G401 (cell line): ENCODE data around the gene LHFPL6. TPM values are rescaled to one million over a fixed set of nuclear protein-coding genes. Genes with fewer than 3 reads are reported as not detected.
"Not testable (repeated sequence)": the region's sequence is repeated elsewhere in the genome, so short reads cannot be mapped to it uniquely, and the experiment has no call there.

Experiments used
- DNase-seq: peaks from one replicate; pipeline ENCODE4 v3.0.0-alpha.2; 2015; ENCODE audit warnings: low spot score
- in situ Hi-C: cut with HindIII; loops from 2 replicates; pipeline ENCODE4 v1.10.0; 2016; ENCODE audit warnings: low sequenced_read_pairs, mixed read lengths
- total RNA-seq: library from RNA; depleted of rRNA; stranded (reverse); fragments of >200 nt; shearing (Covaris generic); gene quantifications from 2 replicates; pipeline ENCODE4 v1.2.3, GENCODE V29; 2014

Gene LHFPL6
- total RNA-seq, 1 experiment from 2014 or later = not detected

DNA sequence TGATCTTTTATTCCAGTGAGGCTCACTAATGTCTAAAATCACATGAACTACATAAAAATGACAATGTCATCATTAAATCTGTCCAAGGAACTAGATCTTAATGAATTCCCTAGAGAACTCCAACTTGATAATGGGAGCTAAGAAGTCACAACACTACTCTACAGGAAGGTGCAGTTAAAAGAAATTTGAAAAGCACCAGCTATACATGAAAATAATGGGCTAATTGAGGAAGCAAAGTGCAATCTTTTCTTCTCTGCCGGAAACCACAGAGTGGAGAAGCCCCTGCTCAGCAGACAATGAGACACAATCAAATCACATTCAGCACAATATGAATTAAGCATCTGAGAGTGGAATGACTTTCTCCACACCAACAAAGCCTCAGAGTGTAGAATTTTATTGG lies 261.7 kb downstream of the LHFPL6 start:
- in situ Hi-C loops = no loop called here
- no peak for DNase-seq

DNA sequence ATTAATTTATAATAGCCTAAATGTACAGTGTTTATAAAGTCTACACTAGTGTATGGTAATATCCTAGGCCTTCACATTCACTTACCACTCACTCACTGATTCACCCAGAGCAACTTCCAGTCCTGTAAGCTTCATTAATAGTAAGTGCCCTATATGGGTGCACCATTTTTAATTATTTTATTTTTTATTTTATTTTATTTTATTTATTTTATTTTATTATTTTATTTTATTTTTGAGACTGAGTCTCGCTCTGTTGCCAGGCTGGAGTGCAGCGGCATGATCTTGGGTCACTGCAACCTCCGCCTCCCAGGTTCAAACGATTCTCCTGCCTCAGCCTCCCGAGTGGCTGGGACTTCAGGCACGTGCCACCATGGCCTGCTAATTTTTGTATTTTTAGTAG lies 264.9 kb downstream of the LHFPL6 start:
- in situ Hi-C loops, DNase-seq: not testable (repeated sequence)

DNA sequence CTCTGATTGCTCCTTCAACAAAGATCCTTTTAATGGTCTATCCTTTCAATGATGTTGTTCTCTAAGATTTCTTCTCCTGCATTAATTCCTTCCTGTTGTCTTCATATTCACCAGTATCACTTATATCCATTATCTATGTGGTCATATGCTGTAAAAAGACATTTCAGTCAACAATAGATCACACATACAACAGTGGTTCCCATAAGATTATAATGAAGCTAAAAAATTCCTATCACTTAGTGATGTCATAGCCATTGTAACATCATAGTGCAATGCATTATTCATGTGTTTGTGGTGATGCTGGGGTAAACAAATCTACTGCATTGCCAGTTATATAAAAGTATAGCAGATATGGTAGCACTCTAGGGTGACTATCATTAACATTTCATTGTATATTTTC lies 266.1 kb downstream of the LHFPL6 start:
- no peak for DNase-seq
- in situ Hi-C loops = no loop called here

DNA sequence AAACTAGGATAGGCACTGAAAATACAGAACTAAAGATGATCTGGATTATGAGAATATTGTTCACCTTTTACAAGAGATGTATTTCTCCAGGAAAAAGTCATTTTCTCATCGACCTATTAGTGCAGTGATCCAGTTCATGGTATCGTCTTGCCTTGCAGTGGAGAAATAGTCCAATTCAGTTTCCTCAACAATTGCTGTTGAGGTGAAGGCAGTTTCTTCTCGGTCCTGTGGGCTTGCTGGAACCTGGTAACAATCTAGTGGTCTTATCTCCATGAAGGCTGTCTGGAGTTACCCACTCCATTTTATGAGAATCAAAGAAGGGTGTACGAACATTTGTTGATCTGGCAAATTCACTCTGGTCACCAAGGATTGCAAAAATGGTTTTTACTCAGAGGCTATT lies 266.8 kb downstream of the LHFPL6 start:
- peak; percentile 33 for DNase-seq
- in situ Hi-C loops = no loop called here

DNA sequence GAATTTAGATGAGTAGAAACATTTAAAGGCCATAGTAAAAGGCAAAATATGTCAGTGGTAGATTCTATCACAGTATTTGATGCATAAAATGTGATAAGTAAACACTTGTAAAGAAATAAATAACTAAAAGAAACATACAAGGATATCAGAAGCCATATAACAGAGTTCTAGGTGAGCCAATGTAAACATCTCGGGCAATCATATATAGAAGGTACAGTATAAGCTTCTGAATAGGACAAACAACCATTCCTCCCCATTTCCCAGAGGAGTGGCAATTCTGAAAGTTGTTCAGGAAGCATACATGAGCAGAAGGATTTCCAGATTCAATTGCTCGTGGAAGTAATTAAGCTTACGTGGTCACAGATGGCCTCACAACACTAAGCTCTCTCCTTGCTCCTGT lies 267.3 kb downstream of the LHFPL6 start:
- DNase-seq = peak; percentile 48
- in situ Hi-C loops = no loop called here

DNA sequence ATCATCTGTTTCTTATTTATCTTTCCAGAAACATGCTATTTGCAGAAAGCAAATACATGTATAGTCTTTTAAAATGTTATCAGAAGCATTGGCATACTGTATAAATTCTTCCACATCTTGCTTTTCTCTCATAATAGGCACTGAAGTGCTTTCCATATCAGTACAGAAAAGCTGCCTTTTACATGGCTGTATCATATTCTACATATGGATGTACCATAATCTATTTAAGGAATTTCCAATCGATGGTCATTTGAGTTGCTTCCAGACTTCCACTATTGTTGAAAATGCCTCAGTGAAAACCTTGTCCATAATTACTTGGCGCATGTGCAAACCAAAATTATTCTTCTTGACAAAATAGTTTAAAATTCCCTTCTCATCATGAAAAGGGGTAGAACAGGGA lies 272.5 kb downstream of the LHFPL6 start:
- DNase-seq = no peak
- in situ Hi-C loops = no loop called here

DNA sequence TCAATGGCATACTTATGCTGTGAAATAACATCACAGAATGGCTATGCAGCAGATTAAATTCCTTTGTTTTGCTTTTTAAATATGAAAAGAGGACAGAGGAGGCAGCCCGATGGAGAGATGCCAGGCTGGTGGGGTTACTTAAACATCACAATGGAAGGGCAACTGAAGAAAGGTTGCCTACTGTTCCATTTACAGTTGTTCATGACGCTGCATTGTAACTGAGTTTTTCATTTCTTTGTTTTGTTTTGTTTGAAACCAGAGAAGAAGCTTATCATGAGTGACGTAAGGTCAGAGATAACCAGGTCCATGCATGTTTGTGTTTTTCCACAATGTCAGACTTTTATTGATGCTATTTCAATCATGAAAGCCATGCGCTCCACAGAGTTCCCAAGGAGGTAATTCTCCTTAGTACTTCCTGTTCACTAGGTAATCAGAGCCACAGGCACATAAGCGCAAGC lies 273.8 kb downstream of the LHFPL6 start:
- no peak for DNase-seq
- in situ Hi-C loops = no loop called here

DNA sequence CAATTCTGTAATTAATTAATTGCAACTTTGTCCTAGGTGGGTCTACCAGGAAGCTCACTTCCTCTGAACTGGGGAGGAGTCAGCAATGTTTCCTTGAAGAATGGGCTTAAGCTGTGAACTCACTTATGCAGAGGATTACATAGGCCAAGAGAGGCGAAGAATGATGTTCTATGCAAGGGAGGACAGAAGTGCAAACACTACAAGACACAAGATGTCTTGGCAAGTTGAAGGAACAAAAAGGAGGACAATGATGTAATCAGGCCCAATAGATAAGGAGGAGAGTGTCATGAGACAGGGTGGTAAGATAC lies 275.9 kb downstream of the LHFPL6 start:
- DNase-seq = no peak
- in situ Hi-C loops = no loop called here

DNA sequence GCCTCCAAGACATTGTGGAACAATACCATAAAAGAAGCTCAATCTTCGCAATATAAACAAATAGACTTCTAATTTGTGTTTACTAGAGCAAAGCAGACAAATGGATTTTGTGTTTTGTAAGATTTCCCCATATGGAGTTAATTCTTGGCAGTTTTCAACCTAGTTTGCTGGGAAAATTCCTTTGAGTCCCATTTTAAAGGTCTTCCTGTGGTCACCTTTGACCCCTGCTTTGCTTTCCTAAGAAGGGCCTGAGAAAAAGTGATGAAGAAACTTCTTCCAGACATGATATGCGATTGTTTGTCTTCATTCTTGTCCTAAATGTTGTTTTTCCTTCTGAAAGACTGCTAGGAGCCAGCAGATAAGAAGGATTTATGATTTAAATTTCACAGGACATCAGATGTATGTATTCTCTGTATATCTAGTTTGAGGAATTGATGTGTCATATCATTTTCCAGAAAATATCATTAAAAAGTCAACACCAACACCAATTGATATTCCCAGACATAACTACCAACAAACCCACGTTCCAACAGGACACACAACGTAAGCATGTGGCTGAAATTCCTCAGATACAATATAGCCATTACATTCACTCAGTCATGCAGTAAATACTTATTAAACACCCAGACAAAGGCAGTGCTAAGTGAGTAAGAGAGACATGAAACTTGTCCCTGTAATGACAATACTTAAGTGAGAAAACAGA lies 276.4 kb downstream of the LHFPL6 start:
- in situ Hi-C loops = no loop called here
- no peak for DNase-seq

DNA sequence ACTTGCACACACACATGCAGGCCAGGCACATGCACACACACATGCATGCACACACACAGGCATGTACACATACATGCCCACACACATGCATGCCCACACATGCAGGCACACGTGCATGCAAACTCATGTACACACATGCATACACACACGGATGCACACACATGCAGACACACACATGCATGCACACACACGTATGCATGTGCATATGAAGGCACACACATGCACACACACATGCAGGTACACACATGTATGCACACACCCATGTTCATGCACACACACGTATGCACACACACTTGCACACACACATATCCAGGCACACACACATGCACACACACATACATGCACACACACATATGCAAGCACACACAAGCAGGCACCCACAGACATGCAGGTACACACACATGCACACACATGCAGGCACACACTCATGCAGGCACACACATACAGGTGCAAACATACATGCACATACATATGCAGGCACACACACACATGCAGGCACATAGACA lies 278.1 kb downstream of the LHFPL6 start:
- DNase-seq = no peak
- in situ Hi-C loops = no loop called here

DNA sequence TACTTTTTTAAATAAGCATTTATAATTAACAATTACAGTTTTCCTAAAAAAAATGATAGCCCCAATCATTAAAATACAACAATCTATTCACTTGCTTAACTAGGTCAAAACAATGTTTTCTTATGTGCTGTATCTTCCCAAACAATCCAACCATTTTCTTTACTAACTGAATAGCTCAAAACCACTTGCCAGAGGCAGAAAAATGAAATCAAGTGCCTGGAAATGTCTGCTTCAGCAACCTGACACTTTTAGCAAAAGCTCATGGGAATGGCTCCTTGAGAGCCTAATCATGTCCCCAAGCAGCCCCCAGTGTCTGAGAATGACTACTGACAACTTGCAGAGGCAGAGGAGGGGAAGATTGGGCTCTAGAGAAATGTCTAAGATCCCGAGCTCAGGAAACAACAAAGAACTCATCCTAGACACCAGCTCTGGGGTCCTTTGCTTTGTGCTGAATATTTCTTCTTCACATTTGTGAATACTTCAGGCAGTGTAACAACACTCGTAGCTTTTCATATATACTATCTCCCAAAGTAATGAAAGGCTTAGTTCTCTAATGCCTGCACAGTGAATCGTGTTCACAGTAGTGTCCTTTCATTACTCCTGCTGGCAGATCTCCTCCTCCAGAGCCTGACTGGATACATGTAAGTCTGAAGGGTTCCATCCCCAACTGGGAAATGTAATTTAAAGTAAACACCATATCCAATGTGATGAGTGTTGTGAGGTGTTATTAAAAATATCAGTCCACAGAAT lies 280.0 kb downstream of the LHFPL6 start:
- in situ Hi-C loops = no loop called here
- no peak for DNase-seq

DNA sequence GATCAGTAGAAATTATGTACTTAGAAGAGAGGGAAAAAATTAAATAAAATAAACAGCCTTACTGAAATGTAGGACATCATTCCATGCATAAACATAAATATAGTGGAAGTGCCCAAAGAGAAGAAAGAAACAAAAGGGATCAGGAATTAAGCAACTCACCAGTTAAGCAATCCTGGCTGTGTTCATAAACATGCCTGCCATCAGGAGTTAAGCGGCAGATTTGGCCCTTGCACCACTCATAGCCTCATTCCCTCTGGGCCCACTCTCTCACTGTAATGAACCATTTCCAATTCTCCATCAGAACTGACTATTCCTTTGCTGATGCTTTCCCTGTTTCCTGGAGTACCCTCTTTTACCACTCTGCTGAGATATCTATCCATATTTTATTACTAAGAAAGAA lies 281.4 kb downstream of the LHFPL6 start:
- DNase-seq = no peak
- in situ Hi-C loops = no loop called here

DNA sequence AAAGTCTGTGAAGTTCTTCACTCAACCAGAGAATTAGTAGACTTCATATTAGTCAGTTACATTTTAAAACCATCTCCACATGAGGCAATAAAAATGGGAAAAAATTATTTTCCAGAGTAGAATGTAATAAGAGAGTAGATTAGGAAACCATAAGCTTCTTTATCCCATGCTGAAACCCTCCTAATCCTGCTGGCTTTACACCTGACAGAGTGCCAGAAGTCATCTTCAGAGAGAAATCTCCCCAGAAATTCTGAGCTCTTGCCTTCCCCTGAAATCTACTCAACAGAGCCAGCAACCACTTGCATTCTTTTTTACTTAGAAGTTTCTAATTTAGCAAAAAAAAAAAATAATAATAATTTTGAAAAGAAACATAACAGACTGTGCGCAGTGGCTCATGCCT lies 284.8 kb downstream of the LHFPL6 start:
- in situ Hi-C loops = no loop called here
- no peak for DNase-seq

DNA sequence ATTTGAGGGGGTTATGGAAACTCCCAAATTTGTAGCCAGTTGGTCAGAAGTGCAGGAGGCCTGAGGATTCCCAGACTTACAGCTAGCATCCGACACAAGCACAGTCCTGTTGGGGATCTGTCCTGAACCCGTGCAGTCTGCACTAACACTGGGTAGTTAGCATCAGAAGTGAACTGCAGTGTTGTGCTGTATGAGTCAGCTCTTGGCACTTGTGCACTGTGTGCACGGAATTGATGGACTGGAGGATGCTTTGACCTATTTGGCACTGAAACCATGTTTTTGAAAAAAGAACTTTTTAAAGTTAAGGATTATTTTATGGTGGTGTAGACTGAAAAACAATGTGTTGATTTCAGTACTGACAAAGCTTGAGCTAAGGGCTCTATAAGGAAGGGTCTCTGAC lies 285.7 kb downstream of the LHFPL6 start:
- in situ Hi-C loops = no loop called here
- peak; percentile 47 for DNase-seq

DNA sequence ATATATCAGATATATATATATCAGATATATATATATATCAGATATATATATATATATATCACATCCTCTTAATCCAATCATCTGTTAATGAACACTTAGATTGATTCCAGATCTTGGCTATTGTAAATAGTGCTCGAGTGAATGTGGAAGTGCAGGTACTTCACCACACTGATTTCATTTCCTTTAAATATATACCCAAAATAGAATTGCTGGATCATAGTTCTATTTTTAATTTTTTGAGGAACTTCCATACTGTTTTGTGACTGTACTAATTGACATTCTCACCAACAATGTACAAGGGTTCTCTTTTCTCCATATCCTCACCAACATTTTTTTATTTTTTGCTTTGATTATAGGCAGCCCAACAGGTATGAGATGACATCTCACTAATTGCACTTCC lies 287.2 kb downstream of the LHFPL6 start:
- no peak for DNase-seq
- in situ Hi-C loops = no loop called here

DNA sequence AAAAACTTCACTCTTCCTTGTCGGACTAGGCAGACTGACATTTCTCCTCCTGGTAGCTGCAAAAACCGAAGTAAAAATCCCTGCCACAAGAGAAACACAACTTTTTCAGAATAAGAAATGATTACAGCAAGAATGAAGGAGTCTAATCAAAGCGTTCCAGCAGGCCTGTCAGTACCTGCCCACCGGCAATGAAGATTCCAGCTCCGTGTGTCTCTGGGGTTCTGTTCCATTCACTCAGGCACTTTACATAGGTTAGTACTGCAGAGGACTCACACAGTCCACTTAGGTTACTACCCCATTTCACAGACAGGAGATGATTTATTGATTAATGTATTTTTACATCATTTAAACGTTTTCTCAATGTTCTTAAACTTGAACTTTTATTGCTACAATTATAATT lies 289.3 kb downstream of the LHFPL6 start:
- in situ Hi-C loops = no loop called here

DNA sequence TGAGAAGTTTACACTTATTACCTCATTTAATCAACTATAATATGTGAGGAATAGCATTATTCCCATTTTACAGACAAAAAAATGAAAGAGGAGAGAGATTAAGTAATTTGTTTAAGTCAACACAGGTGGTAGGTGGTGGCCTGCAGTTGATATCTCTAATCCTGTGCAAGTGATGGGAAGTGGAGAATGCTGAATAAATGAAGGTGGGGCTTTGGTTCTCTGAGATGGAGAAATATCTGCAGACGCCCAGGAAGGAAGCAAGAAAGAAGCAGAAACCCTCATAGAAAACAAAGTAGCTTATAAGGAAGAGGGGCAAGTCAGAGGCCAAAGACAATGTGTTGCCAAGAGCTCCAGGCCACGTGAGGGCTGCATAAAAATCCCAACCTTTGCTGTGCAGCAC lies 290.4 kb downstream of the LHFPL6 start:
- in situ Hi-C loops = no loop called here
- DNase-seq = no peak

More for the DNA sequence above, 289.3 kb downstream of the LHFPL6 start:
- no peak for DNase-seq

DNA sequence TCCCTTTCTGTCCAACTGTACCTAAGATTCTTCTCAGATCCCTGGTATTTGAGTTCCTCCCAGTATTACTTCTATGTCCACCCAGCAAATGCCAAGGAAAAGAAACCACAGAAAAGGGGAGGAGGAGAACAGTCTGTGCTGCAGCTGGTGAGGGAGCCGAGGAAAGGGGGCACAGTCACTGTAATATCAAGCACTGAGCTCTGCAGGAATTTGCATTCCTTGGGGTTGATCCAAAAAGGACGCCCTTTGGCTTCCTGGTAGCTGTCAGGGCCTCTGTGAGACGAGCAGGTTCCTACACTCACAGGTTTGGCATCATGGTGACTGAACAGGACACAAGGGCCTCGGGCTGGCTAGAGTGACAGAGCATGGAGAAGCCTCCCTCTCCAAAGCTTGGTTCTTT lies 291.4 kb downstream of the LHFPL6 start:
- in situ Hi-C loops = no loop called here
- no peak for DNase-seq

DNA sequence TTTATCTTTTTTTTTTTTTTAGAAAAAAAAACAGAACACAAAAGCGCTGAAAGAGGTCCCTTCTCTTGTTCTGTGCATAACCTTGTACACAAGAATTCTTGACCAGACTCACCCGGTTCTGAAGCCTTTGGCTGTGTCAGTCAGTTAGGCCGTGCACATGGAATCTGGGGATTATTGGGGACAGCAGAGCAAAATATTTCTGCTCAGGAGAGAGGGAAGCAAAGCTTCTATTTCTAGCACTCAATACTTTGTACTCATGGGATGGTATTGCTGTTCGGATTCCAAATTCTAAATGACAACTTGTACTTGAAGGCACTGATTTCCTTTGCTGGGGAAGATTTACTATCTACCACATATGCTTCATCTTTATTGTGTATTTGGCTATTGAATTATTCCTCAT lies 292.0 kb downstream of the LHFPL6 start:
- DNase-seq = no peak
- in situ Hi-C loops = no loop called here

DNA sequence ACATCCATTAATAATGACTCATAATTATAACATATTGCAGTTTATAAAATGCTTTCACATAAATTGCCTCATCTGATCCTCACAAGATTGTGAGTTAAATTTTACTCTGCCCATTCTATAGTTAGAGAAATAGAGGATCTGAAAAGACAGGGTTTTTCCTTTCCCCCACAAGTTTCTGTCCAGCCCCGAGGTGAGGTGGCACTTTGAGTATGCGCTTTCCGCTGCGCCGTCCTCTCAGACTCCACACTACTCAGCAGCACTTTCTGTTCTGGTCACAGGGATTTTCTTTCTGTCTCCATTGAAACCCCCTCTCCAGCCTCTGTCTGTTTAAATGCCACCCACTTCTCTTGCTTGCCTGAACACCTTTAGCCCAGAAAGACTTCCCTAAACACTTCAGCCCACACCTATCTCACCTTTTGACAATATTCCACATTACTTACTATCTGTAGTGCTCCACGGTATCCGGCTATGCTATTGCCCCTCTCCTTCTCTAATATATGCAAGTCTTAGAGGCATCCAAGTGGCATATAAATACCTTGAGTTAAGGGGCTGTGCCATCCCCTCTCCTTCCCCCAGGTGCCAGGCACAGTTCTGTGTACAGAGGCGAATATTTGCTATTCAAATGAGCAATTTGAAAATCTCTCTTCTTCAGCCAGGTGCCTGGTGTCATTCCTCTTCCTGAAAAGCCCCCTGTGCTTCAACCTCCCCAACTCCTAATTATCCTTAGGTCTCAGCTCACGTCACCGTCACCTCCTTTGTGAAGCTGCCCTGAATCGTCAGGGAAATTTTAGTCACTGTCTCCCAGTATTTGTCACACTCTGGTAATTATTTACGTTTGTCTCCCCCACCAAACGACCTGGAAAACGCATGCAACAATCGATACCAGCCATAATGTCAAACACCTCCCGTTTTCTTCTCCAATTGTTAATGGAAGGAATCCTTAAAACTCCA lies 296.1 kb downstream of the LHFPL6 start:
- DNase-seq = no peak
- in situ Hi-C loops = no loop called here
